Stimulated activated naive CD8-positive, alpha-beta T cell treated with anti-CD3 and anti-CD28 coated beads, Interleukin-15, Interleukin-2, amounts not matched to agents 100 ng/mL and 50 ng/mL, for 24 hours (primary cell): Measurements from ENCODE around the gene KRT32.

ENCODE experiments used
- H3K27ac Mint-ChIP-seq: one replicate; pipeline ENCODE4 v1.8.0; 2021; ENCODE audit warnings: mild to moderate bottlenecking, mixed read lengths
- H3K27me3 Mint-ChIP-seq: one replicate; pipeline ENCODE4 v1.8.0; 2021; ENCODE audit warnings: mixed read lengths
- H3K36me3 Mint-ChIP-seq: one replicate; pipeline ENCODE4 v1.8.0; 2021; ENCODE audit warnings: low read depth, mixed read lengths
- H3K4me1 Mint-ChIP-seq: one replicate; pipeline ENCODE4 v1.8.0; 2021; ENCODE audit warnings: low read depth, mixed read lengths
- H3K4me3 Mint-ChIP-seq: one replicate; pipeline ENCODE4 v1.8.0; 2021; ENCODE audit warnings: mild to moderate bottlenecking, mixed read lengths
- H3K9me3 Mint-ChIP-seq: one replicate; pipeline ENCODE4 v1.8.0; 2021; ENCODE audit warnings: mixed read lengths

Gene KRT32

GRCh38 chr17:41457676-41458075 lies 9.5 kb downstream of the KRT32 start:
- Mint-ChIP-seq H3K4me3 (no peak overlapping the region), H3K9me3 (no peaks in the 10 kb centered on the region), H3K36me3 (no peaks in the 10 kb centered on the region), H3K27ac (no peak overlapping the region), H3K27me3 (no peaks in the 10 kb centered on the region), H3K4me1 (no peaks in the 10 kb centered on the region)

GRCh38 chr17:41456204-41456603 lies 11.0 kb downstream of the KRT32 start:
- Mint-ChIP-seq H3K27ac (no peak overlapping the region), H3K4me3 (no peak overlapping the region), H3K9me3 (no peaks in the 10 kb centered on the region), H3K27me3 (no peaks in the 10 kb centered on the region), H3K4me1 (no peaks in the 10 kb centered on the region), H3K36me3 (no peaks in the 10 kb centered on the region)

- H3K4me3 Mint-ChIP-seq: no peak overlapping the region
- no peaks in the 10 kb centered on the region for H3K27me3 Mint-ChIP-seq
- H3K9me3 Mint-ChIP-seq: no peaks in the 10 kb centered on the region
- no peak overlapping the region for H3K27ac Mint-ChIP-seq
- no peaks in the 10 kb centered on the region for H3K4me1 Mint-ChIP-seq
- no peaks in the 10 kb centered on the region for H3K36me3 Mint-ChIP-seq
Observed at GRCh38 chr17:41455236-41455635, 11.9 kb downstream of the KRT32 start.

GRCh38 chr17:41453066-41453465 lies 14.1 kb downstream of the KRT32 start:
- no peak overlapping the region for H3K27ac Mint-ChIP-seq

GRCh38 chr17:41452281-41452680 lies 14.9 kb downstream of the KRT32 start:
- H3K36me3 Mint-ChIP-seq: no peaks in the 10 kb centered on the region
- no peak overlapping the region for H3K4me3 Mint-ChIP-seq
- no peaks in the 10 kb centered on the region for H3K4me1 Mint-ChIP-seq
- no peak overlapping the region for H3K27ac Mint-ChIP-seq
- no peaks in the 10 kb centered on the region for H3K9me3 Mint-ChIP-seq
- H3K27me3 Mint-ChIP-seq: no peaks in the 10 kb centered on the region

More at GRCh38 chr17:41453066-41453465, 14.1 kb downstream of the KRT32 start:
- H3K36me3 Mint-ChIP-seq: no peaks in the 10 kb centered on the region
- H3K4me1 Mint-ChIP-seq: no peaks in the 10 kb centered on the region
- H3K9me3 Mint-ChIP-seq: no peaks in the 10 kb centered on the region
- no peaks in the 10 kb centered on the region for H3K27me3 Mint-ChIP-seq
- H3K4me3 Mint-ChIP-seq: no peak overlapping the region

GRCh38 chr17:41451154-41451728 lies 15.9 kb downstream of the KRT32 start:
- no peaks in the 10 kb centered on the region for H3K4me1 Mint-ChIP-seq
- no peaks in the 10 kb centered on the region for H3K36me3 Mint-ChIP-seq
- no peak overlapping the region for H3K27ac Mint-ChIP-seq
- H3K9me3 Mint-ChIP-seq: no peaks in the 10 kb centered on the region
- no peaks in the 10 kb centered on the region for H3K27me3 Mint-ChIP-seq
- no peak overlapping the region for H3K4me3 Mint-ChIP-seq

GRCh38 chr17:41449008-41449407 lies 18.2 kb downstream of the KRT32 start:
- Mint-ChIP-seq H3K36me3 (no peaks in the 10 kb centered on the region), H3K4me1 (no peaks in the 10 kb centered on the region), H3K27me3 (no peaks in the 10 kb centered on the region), H3K27ac (no peak overlapping the region), H3K4me3 (no peak overlapping the region), H3K9me3 (no peaks in the 10 kb centered on the region)

- no peaks in the 10 kb centered on the region for H3K36me3 Mint-ChIP-seq
- H3K4me3 Mint-ChIP-seq: no peak overlapping the region
- no peaks in the 10 kb centered on the region for H3K4me1 Mint-ChIP-seq
- H3K9me3 Mint-ChIP-seq: no peaks in the 10 kb centered on the region
- no peaks in the 10 kb centered on the region for H3K27me3 Mint-ChIP-seq
- no peak overlapping the region for H3K27ac Mint-ChIP-seq
Observed at GRCh38 chr17:41448506-41448905, 18.7 kb downstream of the KRT32 start.

- H3K27me3 Mint-ChIP-seq: peaks cover 6% of the 10 kb centered on the region
- no peaks in the 10 kb centered on the region for H3K4me1 Mint-ChIP-seq
- H3K27ac Mint-ChIP-seq: no peak overlapping the region
- H3K36me3 Mint-ChIP-seq: no peaks in the 10 kb centered on the region
- no peaks in the 10 kb centered on the region for H3K9me3 Mint-ChIP-seq
- no peak overlapping the region for H3K4me3 Mint-ChIP-seq
Observed at GRCh38 chr17:41446806-41447205, 20.4 kb downstream of the KRT32 start.

GRCh38 chr17:41444640-41445039 lies 22.5 kb downstream of the KRT32 start:
- Mint-ChIP-seq H3K27ac (no peak overlapping the region), H3K36me3 (no peaks in the 10 kb centered on the region), H3K27me3 (peaks cover 11% of the 10 kb centered on the region), H3K4me3 (no peak overlapping the region), H3K4me1 (no peaks in the 10 kb centered on the region), H3K9me3 (no peaks in the 10 kb centered on the region)

GRCh38 chr17:41444186-41444585 lies 23.0 kb downstream of the KRT32 start:
- Mint-ChIP-seq H3K4me3 (no peak overlapping the region), H3K27ac (no peak overlapping the region), H3K4me1 (no peaks in the 10 kb centered on the region), H3K36me3 (no peaks in the 10 kb centered on the region), H3K9me3 (no peaks in the 10 kb centered on the region), H3K27me3 (peaks cover 11% of the 10 kb centered on the region)

- Mint-ChIP-seq H3K36me3 (no peaks in the 10 kb centered on the region), H3K27ac (no peak overlapping the region), H3K9me3 (no peaks in the 10 kb centered on the region), H3K27me3 (peaks cover 11% of the 10 kb centered on the region), H3K4me3 (no peak overlapping the region), H3K4me1 (no peaks in the 10 kb centered on the region)
Observed at GRCh38 chr17:41442739-41443138, 24.4 kb downstream of the KRT32 start.

- no peak within 1 kb of the TSS for H3K4me3 Mint-ChIP-seq
- H3K36me3 Mint-ChIP-seq: no peaks in the 10 kb centered on the region
- H3K27me3 Mint-ChIP-seq: peaks cover 11% of the 10 kb centered on the region
- no peaks in the 10 kb centered on the region for H3K4me1 Mint-ChIP-seq
- H3K27ac Mint-ChIP-seq: no peak within 1 kb of the TSS
- H3K9me3 Mint-ChIP-seq: no peaks in the 10 kb centered on the region
Observed at GRCh38 chr17:41440531-41441033, 26.6 kb downstream of the KRT32 start, which contains the start of gene KRT38. TSS of gene KRT38 (minus strand) at chr17:41440983. CDS start at chr17:41440921, 62 bp downstream.

- Mint-ChIP-seq H3K4me3 (no peak overlapping the region), H3K9me3 (no peaks in the 10 kb centered on the region), H3K27ac (no peak overlapping the region), H3K4me1 (no peaks in the 10 kb centered on the region), H3K27me3 (peaks cover 11% of the 10 kb centered on the region), H3K36me3 (no peaks in the 10 kb centered on the region)
Observed at GRCh38 chr17:41439375-41439774, 27.8 kb downstream of the KRT32 start.

GRCh38 chr17:41437769-41438168 lies 29.4 kb downstream of the KRT32 start:
- no peaks in the 10 kb centered on the region for H3K9me3 Mint-ChIP-seq
- H3K36me3 Mint-ChIP-seq: no peaks in the 10 kb centered on the region
- H3K27ac Mint-ChIP-seq: no peak overlapping the region
- H3K27me3 Mint-ChIP-seq: peaks cover 11% of the 10 kb centered on the region
- no peaks in the 10 kb centered on the region for H3K4me1 Mint-ChIP-seq
- H3K4me3 Mint-ChIP-seq: no peak overlapping the region

- H3K27me3 Mint-ChIP-seq: peaks cover 10% of the 10 kb centered on the region
- H3K9me3 Mint-ChIP-seq: no peaks in the 10 kb centered on the region
- no peaks in the 10 kb centered on the region for H3K4me1 Mint-ChIP-seq
- H3K27ac Mint-ChIP-seq: no peak overlapping the region
- H3K4me3 Mint-ChIP-seq: no peak overlapping the region
- no peaks in the 10 kb centered on the region for H3K36me3 Mint-ChIP-seq
Observed at GRCh38 chr17:41437254-41437653, 29.9 kb downstream of the KRT32 start.
